Germinal center (tissue), 1 donor: Measurements from ENCODE around the gene UBE2D1.

Experiments
- DNase-seq: peaks from one replicate; pipeline ENCODE4 v3.0.0; 2012; ENCODE audit warnings: mixed read lengths, low spot score

UBE2D1 gene

GRCh38 chr10:58341422-58341821 is 6.6 kb downstream of the UBE2D1 start:
- no peak for DNase-seq

GRCh38 chr10:58341947-58342346 is 7.1 kb downstream of the UBE2D1 start:
- DNase-seq: no peak

GRCh38 chr10:58347967-58348366 is 13.2 kb downstream of the UBE2D1 start:
- DNase-seq: no peak

GRCh38 chr10:58348571-58349033 is 13.8 kb downstream of the UBE2D1 start:
- no peak for DNase-seq

- DNase-seq: no peak
Observed at GRCh38 chr10:58350023-58350422, 15.2 kb downstream of the UBE2D1 start.

- DNase-seq: no peak
Observed at GRCh38 chr10:58350619-58351323, 16.0 kb downstream of the UBE2D1 start.

GRCh38 chr10:58351616-58352578 is 17.1 kb downstream of the UBE2D1 start:
- no peak for DNase-seq

GRCh38 chr10:58352956-58353610 is 18.3 kb downstream of the UBE2D1 start:
- no peak for DNase-seq

- DNase-seq: no peak
Observed at GRCh38 chr10:58356756-58357155, 21.9 kb downstream of the UBE2D1 start.

GRCh38 chr10:58358314-58358933 is 23.6 kb downstream of the UBE2D1 start:
- DNase-seq: no peak

GRCh38 chr10:58358947-58359346 is 24.1 kb downstream of the UBE2D1 start:
- DNase-seq: no peak

- no peak for DNase-seq
Observed at GRCh38 chr10:58359541-58359940, 24.7 kb downstream of the UBE2D1 start.

GRCh38 chr10:58360412-58361004 is 25.7 kb downstream of the UBE2D1 start:
- no peak for DNase-seq

- DNase-seq: no peak
Observed at GRCh38 chr10:58361353-58361752, 26.5 kb downstream of the UBE2D1 start.

GRCh38 chr10:58362027-58362789 is 27.4 kb downstream of the UBE2D1 start:
- DNase-seq: no peak

GRCh38 chr10:58367069-58367468 is 32.3 kb downstream of the UBE2D1 start:
- no peak for DNase-seq

- no peak for DNase-seq
Observed at GRCh38 chr10:58371473-58371872, 36.7 kb downstream of the UBE2D1 start.

- DNase-seq: no peak
Observed at GRCh38 chr10:58372607-58373441, 38.0 kb downstream of the UBE2D1 start.

- no peak for DNase-seq
Observed at GRCh38 chr10:58373442-58373827, 38.6 kb downstream of the UBE2D1 start.

GRCh38 chr10:58382489-58382995 is 47.7 kb downstream of the UBE2D1 start:
- DNase-seq: no peak
